GM10266 (cell line): ENCODE data around the gene SERPINA3.

Experiments used
- DNase-seq: peaks from one replicate; pipeline ENCODE4 v3.0.0; 2012; ENCODE audit errors: extremely low spot score
- CTCF ChIP-seq: IDR thresholded peaks from 2 replicates; pipeline ENCODE4 v1.5.1; 2012; ENCODE audit warnings: mild to moderate bottlenecking, low read depth; ENCODE audit not compliant: control insufficient read depth, insufficient read depth; ENCODE audit errors: missing control alignments

The SERPINA3 gene

GRCh38 chr14:94614802-94615201, 2.6 kb downstream of the SERPINA3 start:
- DNase-seq, result no peak
- TF ChIP-seq CTCF, result no peak

DNA sequence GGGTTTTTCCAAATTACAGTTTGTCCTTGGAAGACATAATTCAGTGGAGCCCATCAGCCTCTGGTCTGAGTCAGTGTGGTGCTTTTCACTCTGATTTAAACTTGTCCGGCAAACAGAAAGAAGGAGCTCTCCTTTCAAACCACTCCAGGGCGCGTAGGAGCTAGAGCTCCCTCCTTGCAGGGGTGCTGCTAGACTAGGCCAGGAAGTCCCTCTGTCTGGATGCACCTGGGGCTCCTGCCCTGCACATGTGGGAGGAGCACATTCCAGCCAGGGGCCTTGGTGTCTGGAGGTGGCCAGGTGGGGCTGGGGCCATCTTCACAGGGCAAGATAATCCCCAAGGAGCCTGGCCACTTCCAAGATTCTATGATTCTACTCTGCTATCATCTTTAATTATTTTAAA, 3.1 kb downstream of the SERPINA3 start:
- no peak for TF ChIP-seq CTCF

DNA sequence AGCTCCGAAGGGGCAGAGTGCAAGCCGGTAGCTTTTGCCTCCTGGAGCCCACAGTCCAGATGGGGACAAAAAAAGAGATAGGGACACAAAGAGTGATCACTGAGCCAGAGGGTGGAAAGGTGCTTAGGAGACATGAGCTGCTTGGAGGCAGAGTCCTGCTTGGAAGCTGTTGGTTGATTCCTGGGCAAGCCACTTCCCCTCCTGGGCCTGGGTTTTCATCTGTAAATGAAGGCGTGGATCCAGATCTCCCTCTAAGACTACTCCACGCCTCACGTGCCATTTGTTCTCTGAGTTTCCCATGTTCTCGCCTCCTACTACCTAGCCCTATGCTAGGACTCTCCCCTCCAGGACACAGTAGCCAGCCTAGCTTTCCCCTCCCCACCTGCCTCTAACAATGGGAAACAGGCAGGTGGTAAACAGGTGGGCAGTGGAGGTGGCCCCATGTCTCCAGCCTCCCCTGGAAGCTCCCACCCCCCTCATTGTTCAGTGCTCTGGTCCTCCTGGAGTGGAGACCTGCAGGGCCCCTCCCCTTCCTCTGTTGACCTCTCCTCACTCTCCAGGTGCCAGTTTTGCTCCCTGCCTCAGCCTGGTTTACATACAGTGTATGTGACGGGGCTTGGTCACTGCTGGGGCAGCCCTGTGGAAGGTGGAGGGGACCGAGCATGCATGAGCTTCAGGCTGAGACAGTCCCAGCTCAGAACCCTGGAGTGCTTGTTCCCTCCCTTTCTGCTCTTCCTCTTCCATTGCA, 3.8 kb downstream of the SERPINA3 start:
- no peak for TF ChIP-seq CTCF
- DNase-seq, result no peak

More for the DNA sequence above, 3.1 kb downstream of the SERPINA3 start:
- no peak for DNase-seq

DNA sequence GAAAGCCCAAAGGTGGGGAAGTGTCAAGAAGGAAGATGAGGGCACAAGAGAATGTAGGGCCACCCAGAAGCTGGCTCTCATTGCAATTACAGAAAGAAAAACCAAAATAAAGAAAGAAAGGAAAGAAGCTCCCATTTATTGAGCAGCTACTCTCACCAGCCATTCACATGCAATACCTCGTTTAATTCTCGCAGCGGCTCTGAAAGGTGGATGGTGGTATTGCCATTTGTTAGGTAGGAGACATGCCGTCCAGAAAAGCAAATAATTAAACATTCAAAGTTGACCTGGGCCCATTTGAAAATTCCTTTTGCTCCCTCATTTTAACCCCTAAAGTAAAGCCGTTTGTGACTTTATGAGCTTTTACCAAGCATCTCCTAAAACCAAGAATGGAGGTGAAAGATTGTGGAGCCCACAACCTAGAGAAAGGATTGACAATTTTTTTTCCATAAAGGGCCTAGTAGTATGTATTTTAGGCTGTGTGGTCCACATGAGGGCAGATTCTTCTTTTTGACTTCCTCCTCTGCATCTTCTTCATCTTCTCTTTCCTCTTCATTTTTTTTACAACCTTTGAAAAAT, 5.3 kb downstream of the SERPINA3 start:
- DNase-seq, result no peak
- TF ChIP-seq CTCF, result no peak

DNA sequence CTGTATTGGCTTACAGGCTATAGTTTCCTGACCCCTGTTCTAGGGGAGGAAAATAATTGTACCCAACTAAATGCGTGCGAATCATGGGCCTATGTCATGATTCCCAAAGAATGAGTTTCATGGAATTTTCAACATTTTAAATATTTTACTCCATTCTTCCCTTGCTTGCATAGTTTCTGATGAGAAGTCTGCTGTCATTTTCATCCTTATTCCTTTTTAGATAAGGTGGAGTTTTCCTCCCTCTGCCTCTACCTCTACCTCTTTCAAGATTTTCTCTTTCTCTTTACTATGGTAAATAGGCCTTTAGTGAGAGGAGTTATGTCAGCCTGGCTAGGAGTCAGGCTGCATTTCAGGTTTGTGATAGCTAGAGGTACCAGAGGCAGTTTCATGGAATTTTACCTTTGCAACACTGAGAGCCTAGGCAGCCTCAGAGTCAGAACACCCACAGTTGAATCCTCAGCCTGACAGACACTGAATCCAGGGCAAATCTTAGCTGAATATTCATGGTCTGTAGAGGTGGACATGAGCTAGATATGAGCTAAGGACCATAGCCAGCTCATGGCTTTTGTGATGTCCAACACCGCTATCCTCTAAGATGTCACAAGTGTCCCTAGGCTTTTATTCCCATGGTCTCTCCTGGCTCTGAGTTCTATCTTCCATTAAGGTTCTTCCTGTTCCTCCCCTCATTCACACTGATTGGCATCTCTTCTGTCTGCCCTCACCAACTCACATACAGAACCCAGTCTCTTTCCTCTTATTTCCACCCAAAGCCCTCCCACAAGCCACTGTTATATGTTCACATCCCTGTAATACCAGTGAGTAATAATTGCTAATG, 6.0 kb downstream of the SERPINA3 start:
- no peak for TF ChIP-seq CTCF

GRCh38 chr14:94619297-94619696, 7.1 kb downstream of the SERPINA3 start:
- no peak for TF ChIP-seq CTCF
- DNase-seq, result no peak

More for the DNA sequence above, 6.0 kb downstream of the SERPINA3 start:
- no peak for DNase-seq
